Measurements from ENCODE around the gene SLC8A1. TPM values are rescaled to one million over a fixed set of nuclear protein-coding genes. Genes with fewer than 3 reads are reported as not detected.

The SLC8A1 gene
- total RNA-seq, 1 donor from 2014 or later: 4.2 TPM

GRCh38 chr2:40158781-40159180, 293.1 kb downstream of the SLC8A1 start:
- Mint-ChIP-seq H3K4me3 (no peak overlapping the region), H3K27ac (ENCODE audit: unreplicated experiment) (no peak overlapping the region), H3K4me1 (no peaks in the 10 kb centered on the region), H3K36me3 (ENCODE audit: low read depth) (no peaks in the 10 kb centered on the region), H3K9me3 (no peaks in the 10 kb centered on the region), H3K27me3 (ENCODE audit: low read depth) (no peaks in the 10 kb centered on the region)
- TF ChIP-seq CTCF (conservative IDR thresholded peaks at IDR 0.05): no peak
- DNase-seq (ENCODE audit: low read depth, low spot score): no peak

GRCh38 chr2:40155728-40156127, 296.2 kb downstream of the SLC8A1 start:
- Mint-ChIP-seq H3K27ac (ENCODE audit: unreplicated experiment) (no peak overlapping the region), H3K27me3 (ENCODE audit: low read depth) (no peaks in the 10 kb centered on the region), H3K4me1 (no peaks in the 10 kb centered on the region), H3K9me3 (no peaks in the 10 kb centered on the region), H3K4me3 (no peak overlapping the region), H3K36me3 (ENCODE audit: low read depth) (no peaks in the 10 kb centered on the region)
- no peak for TF ChIP-seq CTCF (conservative IDR thresholded peaks at IDR 0.05)
- no peak for DNase-seq (ENCODE audit: low read depth, low spot score)

GRCh38 chr2:40150266-40150665, 301.6 kb downstream of the SLC8A1 start:
- Mint-ChIP-seq H3K27me3 (ENCODE audit: low read depth) (no peaks in the 10 kb centered on the region), H3K27ac (ENCODE audit: unreplicated experiment) (no peak overlapping the region), H3K4me3 (no peak overlapping the region), H3K4me1 (no peaks in the 10 kb centered on the region), H3K9me3 (no peaks in the 10 kb centered on the region), H3K36me3 (ENCODE audit: low read depth) (no peaks in the 10 kb centered on the region)
- DNase-seq (ENCODE audit: low read depth, low spot score): no peak
- no peak for TF ChIP-seq CTCF (conservative IDR thresholded peaks at IDR 0.05)

DNA sequence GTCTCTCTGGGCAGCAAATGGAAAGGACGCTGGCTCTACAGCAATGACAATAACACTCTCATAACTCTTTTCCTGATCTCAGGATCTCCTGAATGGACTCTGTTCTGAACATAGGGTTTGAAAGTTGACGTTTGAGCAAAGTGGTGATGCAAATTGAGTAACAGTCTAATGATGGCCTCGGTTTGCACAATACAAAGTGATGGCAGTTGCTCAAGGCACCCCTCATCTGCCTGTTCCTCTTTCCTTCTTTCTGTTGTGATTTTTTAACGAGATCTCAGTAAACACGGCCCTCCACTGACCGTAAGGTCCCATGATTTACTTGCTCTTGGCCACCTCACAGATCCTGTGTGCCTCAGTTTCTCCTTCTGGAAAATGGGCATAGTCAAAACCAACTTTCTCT, 303.6 kb downstream of the SLC8A1 start:
- no peak for TF ChIP-seq CTCF (conservative IDR thresholded peaks at IDR 0.05)
- Mint-ChIP-seq H3K9me3 (no peaks in the 10 kb centered on the region), H3K4me3 (no peak overlapping the region), H3K36me3 (ENCODE audit: low read depth) (no peaks in the 10 kb centered on the region), H3K4me1 (no peaks in the 10 kb centered on the region), H3K27me3 (ENCODE audit: low read depth) (no peaks in the 10 kb centered on the region), H3K27ac (ENCODE audit: unreplicated experiment) (no peak overlapping the region)
- no peak for DNase-seq (ENCODE audit: low read depth, low spot score)

GRCh38 chr2:40147360-40147759, 304.5 kb downstream of the SLC8A1 start:
- Mint-ChIP-seq H3K36me3 (ENCODE audit: low read depth) (no peaks in the 10 kb centered on the region), H3K9me3 (no peaks in the 10 kb centered on the region), H3K4me3 (no peak overlapping the region), H3K27me3 (ENCODE audit: low read depth) (no peaks in the 10 kb centered on the region), H3K27ac (ENCODE audit: unreplicated experiment) (no peak overlapping the region), H3K4me1 (no peaks in the 10 kb centered on the region)
- DNase-seq (ENCODE audit: low read depth, low spot score): no peak
- TF ChIP-seq CTCF (conservative IDR thresholded peaks at IDR 0.05): no peak

- no peak for DNase-seq (ENCODE audit: low read depth, low spot score)
- Mint-ChIP-seq H3K36me3 (ENCODE audit: low read depth) (no peaks in the 10 kb centered on the region), H3K9me3 (no peaks in the 10 kb centered on the region), H3K4me3 (no peak overlapping the region), H3K27ac (ENCODE audit: unreplicated experiment) (no peak overlapping the region), H3K4me1 (no peaks in the 10 kb centered on the region), H3K27me3 (ENCODE audit: low read depth) (no peaks in the 10 kb centered on the region)
- no peak for TF ChIP-seq CTCF (conservative IDR thresholded peaks at IDR 0.05)
Measured at GRCh38 chr2:40144022-40144421, 307.9 kb downstream of the SLC8A1 start.

Measured in neural crest cell (in vitro differentiated cells).